ENCODE data around the gene MND1.

MND1 gene

GRCh38 chr4:153346563-153346962 lies 2.1 kb downstream of the MND1 start:
- DNase-seq (ENCODE audit: low read depth) = no peak

DNA sequence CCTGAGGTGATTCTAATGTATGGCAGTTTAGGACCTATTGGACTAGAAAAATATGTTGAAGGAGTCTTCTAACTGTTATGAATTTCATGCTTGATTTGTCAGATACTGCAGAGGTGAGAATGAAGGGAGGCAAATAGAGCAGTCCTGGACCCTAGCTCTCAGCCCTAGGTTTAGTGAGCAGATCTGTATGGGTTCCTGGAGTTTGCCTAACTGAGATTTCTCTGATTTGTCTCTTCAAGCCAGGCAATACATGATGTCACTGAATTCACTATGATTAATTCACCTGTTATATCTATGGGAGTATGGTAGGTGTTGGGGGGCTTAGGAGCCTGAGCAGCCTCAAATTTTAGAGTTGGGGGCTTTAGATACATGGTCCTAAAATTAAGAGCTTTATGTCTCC lies 2.6 kb downstream of the MND1 start:
- DNase-seq (ENCODE audit: low read depth) = no peak

DNA sequence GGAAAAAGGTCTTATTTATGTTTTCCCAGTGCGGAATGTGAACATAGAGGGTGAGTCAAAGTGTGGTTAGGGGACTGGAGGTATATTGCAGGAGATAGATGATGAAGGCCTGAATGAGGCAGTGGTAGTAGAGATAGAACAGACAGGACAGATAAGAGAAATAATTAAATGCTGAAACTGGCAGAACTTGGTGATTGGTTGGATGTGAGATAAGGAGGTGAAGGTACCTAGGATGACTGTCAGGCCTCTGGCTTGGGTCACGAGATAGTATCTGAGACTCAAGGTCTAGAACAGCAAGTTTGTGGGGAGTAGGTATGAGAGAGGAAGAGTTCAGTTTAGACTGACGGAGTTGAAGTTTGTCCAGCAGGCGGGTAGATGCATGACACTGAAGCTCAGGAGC lies 3.5 kb downstream of the MND1 start:
- DNase-seq (ENCODE audit: low read depth) = no peak

DNA sequence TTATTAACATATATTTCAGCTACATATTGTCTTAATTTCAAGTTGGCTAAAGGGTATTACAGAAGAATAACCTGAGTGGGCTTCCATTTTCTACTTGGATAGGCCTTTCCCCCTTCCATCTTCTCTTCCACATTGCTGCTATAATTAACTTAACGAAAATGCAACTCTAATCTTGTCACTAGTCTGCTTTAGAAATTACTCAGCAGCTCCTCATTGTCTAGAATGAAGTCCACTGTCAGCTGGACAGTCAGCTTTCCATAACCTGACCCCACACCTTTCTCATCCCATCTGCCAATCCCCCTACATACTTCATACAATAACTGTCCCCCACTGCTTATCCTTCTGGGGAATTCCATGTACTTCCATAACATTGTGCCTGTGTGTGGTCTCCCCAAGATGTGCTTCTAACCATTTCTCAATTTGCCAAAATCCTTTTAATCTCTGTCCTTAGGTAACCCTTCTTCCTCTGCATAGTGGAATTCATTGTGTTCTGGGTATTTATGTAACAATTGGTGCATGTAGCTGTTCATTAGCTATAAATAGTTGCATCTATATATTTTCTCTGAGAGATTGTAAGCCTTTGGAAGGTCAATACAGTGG lies 4.8 kb downstream of the MND1 start:
- no peak for DNase-seq (ENCODE audit: low read depth)

DNA sequence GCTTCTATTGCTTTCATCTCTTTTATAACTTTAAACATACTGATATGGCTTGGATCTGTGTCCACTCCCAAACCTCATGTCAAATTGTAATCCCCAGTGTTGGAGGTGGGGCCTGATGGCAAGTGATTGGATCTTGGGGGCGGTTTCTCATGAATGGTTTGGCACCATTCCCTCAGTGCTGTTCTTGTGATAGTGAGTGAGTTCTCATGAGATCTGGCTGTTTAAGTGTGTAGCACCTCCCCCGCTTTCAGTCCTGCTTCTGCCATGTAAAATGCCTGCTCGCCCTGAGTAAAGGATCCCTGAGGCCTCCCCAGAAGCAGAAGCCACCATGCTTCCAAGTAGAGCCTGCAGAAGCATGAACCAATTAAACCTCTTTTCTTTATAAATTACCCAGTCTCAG lies 17.7 kb downstream of the MND1 start:
- no peak for DNase-seq (ENCODE audit: low read depth)

DNA sequence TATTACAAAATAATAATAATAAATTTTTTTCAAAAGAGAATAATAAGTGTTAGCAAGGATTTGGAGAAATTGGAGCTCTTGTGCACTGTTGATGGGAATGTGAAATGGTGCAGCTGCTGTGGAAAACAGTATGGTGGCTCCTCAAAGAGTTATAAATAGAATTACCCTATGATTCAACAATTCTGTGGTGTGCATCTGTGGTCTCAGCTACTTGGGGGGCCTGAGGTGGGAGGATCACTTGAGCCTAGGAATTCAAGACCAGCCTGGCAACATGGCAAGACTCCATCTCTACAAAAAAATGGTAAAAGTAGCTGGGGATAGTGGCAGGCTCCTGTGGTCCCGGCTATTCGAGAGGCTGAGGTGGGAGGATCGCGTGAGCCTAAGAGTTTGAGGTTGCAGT lies 19.6 kb downstream of the MND1 start:
- DNase-seq (ENCODE audit: low read depth) = no peak

DNA sequence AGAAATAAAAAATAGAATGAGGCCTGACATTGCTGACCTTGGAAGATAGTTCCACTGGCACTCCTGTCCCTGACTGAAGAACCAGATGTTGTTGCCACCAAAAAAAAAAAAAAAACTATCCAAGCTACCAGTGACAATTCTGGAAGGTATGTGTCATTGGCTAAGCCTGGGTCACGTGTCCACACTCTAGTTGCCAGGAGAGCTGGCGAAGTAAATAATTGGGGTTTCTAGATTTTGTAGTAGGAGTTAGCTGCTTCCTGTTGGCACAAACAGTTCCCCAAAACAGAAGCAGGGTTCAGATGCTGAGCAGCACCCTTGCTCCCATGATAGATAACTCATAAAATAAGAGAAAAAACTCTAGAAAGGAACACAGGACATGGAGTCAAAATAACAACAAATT lies 20.5 kb downstream of the MND1 start:
- no peak for DNase-seq (ENCODE audit: low read depth)

- no peak for DNase-seq (ENCODE audit: low read depth)
Measured at GRCh38 chr4:153366486-153366885, 22.0 kb downstream of the MND1 start.

DNA sequence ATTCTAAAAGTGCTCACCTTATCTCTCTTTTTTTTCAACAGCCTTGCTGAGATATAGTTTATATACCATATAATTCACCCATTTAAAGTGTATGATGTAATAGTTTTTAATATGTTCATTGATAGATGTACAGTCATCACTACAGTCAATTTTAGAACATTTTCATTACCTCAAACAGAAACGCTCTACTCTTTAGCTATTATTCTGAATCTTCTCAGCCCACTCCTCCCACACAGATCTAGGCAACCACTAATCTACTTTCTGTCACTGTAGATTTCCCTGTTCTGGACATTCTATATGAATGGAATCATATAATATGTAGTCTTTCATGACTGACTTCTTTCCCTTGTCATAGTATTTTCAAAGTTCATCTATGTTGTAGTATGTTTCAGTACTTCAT lies 22.6 kb downstream of the MND1 start:
- no peak for DNase-seq (ENCODE audit: low read depth)

GRCh38 chr4:153369021-153369420 lies 24.5 kb downstream of the MND1 start:
- no peak for DNase-seq (ENCODE audit: low read depth)

DNA sequence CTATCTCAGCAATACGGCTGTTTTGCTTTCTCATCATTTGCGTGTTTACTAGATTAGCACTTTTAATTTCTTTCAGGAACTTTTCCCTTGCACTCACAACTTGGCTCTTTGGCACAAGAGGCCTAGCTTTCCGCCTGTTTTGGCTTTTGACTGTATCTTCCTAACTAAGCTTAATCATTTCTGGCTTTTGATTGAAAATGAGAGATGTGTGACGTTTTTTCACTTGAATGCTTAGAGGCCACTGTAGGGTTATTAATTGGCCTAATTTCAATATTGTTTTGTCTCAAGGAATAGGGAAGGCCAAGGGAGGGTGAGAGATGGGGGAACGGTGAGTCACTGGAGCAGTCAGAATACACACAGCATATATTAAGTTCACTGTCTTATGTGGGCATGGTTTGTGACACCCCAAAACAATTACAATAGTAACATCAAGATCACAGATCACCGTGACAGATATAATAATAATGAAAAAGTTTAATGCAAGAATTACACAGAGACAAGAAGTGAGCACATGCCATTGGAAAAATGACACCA lies 27.3 kb downstream of the MND1 start:
- DNase-seq (ENCODE audit: low read depth) = no peak

DNA sequence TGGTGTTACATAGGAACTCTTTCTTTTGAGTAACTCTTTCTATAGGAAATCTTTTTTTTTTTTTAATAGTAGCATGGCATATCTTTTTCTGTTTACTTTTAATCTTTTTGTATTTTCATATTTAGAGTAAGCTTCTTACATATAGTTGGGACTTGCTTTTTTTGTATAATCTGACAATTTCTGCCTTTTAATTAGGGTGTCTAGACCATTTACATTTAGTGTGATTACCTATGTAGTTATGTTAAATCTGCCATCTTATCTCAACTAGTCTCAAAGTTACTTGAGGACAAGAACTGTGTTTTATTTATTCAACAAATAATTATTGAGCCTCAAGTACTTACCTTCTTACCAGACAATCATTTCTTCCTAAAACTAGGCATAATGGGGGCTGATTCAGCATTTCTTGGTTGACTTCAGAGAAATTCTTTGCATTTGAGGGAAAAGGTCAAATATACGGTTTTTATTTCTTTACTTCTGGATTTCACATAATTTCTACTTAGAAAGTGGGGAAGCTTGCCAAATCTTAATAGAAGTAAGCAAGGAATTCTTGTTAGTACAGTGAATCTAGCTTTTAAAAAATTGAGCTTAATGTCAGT lies 28.6 kb downstream of the MND1 start:
- DNase-seq (ENCODE audit: low read depth) = no peak

- DNase-seq (ENCODE audit: low read depth) = no peak
Measured at GRCh38 chr4:153374442-153374841, 30.0 kb downstream of the MND1 start.

DNA sequence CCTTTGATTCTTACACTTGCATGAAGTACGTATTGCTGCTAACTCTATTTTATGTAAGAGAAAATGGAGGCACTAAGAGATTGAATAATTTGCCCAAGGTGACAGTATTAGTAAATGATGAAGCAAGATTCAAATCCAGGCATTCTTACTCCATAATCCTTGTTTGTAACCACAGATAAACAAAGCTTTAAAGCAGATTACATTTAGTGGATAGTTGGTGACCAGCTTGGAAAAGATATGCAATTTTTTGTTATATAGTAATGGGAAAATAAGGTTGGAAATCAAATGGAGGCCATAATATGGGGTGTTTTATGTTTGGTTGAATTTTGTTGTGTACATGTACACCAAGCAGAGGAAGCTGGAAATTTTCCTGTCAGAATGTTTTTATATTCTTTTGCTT lies 30.8 kb downstream of the MND1 start:
- no peak for DNase-seq (ENCODE audit: low read depth)

GRCh38 chr4:153383131-153383530 lies 38.6 kb downstream of the MND1 start:
- no peak for DNase-seq (ENCODE audit: low read depth)

- DNase-seq (ENCODE audit: low read depth) = no peak
Measured at GRCh38 chr4:153384160-153384559, 39.7 kb downstream of the MND1 start.

DNA sequence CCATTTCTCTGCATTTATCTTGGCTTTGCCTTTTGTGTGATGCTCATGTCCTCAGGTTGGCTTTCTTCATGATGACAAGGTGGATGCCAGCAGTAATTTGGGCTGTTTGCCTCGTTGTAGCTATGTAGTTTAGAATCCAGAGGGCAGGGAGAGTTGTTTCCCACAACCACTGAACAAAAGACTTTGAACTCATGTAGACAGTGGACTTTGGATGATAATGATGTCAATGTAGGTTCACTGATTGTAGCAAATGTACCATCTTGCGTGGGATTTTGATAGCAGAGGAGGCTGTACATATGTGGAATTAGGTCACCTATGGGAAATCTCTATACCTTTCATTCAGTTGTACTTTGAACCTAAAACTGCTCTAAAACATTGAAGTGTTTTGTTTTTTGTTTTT lies 41.3 kb downstream of the MND1 start:
- DNase-seq (ENCODE audit: low read depth) = no peak

DNA sequence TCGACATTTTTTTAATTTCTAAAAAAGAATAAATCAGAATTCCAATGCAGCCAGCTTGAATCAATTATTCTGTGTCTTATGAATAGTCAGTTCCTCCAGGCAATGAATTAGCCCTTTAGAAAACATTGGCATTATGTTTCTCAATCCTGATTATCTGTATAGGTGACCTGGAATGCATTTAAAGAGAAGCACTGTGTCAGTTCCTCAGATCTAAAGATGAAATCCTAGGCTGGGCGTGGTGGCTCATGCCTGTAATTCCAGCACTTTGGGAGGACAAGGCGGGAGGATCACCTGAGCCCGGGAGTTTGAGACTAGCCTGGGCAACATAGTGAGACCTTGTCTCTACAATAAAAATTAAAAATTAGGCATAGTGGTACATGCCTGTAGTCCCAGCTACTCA lies 43.5 kb downstream of the MND1 start:
- DNase-seq (ENCODE audit: low read depth) = no peak

DNA sequence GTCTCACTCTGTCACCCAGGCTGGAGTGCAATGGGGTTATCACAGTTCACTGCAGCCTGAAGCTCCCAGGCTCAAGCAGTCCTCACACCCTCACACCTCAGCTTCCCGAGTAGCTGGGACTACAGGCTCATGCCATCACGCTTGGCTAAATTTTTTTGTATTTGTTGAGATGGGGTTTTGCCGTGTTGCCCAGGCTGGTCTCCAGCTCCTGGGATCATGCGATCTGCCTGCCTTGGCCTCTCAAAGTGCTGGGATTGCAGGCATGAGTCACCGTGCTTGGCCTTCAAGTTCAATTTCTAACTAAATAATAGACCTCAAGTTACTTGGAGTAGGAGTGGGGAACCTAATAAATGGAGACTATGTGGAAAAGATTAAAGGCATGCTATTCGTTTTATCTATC lies 48.9 kb downstream of the MND1 start:
- DNase-seq (ENCODE audit: low read depth) = peak; percentile 65

GRCh38 chr4:153394945-153395344 lies 50.5 kb downstream of the MND1 start:
- DNase-seq (ENCODE audit: low read depth) = no peak

- no peak for DNase-seq (ENCODE audit: low read depth)
Measured at GRCh38 chr4:153398713-153399112, 54.2 kb downstream of the MND1 start.

DNA sequence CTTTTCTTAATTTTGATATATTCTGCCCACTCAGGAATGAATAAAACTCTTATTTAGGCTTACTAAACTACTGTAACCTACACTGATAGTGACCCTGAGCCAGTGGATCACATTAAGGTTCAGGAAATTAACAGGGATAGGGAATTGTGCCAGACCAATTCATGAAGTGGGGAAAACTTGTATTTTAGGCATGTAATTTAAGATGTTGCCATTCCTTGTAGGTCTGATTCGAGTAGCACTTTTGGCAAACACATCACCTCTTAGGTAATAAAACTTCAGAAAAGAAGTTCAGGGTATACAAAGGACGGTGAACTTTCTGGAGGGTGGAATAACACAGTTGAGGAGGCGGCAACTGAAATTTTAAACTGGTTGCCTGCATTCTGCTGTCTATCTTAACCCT lies 54.9 kb downstream of the MND1 start:
- DNase-seq (ENCODE audit: low read depth) = no peak

- DNase-seq (ENCODE audit: low read depth) = no peak
Measured at GRCh38 chr4:153401501-153401900, 57.0 kb downstream of the MND1 start.

DNA sequence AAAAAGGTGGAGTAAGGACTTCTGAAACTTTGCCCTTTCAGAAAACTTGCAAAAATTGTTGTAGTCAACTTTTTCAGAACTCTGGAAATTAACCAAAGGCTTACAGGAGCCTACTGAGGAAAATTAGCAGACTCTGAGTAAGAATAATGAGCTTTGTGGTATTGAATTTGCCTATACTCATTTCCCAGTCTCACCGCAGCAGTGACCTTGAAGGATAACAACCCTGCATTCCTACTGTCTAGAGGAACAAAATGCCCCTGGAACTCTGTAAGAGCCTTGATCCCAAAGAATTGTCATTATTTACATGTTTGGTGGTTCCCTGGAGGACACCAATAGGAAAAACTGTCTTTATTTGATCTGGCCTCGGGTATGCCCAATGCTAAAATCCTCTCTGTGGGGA lies 57.9 kb downstream of the MND1 start:
- no peak for DNase-seq (ENCODE audit: low read depth)
